Uterus (tissue), 2 donors: Measurements from ENCODE around the gene TIAM1.

ENCODE experiments used
- POLR2A ChIP-seq, 2 donors: fragments of 450-650 bp; IDR thresholded peaks; one replicate each; pipeline ENCODE4 v1.6.1; 2016; ENCODE audit warnings: antibody characterized with exemption in 2 of 2, mild to moderate bottlenecking in 1 of 2, moderate library complexity in 1 of 2
- TF ChIP-seq, protein P1 (sequence below), 4 experiments: fragments of 200-600 bp in 2 of 4; fragments of 450-650 bp in 2 of 4; sonication (generic) in 2 of 4; IDR thresholded peaks; one replicate each; pipeline ENCODE4 v1.5.1; 2016 to 2019; ENCODE audit warnings: antibody characterized with exemption in 4 of 4, mild to moderate bottlenecking in 2 of 4, moderate library complexity in 1 of 4

GRCh38 chr21:31193761-31194160, 150.3 kb downstream of the TIAM1 start:
- TF ChIP-seq, protein P1, sequence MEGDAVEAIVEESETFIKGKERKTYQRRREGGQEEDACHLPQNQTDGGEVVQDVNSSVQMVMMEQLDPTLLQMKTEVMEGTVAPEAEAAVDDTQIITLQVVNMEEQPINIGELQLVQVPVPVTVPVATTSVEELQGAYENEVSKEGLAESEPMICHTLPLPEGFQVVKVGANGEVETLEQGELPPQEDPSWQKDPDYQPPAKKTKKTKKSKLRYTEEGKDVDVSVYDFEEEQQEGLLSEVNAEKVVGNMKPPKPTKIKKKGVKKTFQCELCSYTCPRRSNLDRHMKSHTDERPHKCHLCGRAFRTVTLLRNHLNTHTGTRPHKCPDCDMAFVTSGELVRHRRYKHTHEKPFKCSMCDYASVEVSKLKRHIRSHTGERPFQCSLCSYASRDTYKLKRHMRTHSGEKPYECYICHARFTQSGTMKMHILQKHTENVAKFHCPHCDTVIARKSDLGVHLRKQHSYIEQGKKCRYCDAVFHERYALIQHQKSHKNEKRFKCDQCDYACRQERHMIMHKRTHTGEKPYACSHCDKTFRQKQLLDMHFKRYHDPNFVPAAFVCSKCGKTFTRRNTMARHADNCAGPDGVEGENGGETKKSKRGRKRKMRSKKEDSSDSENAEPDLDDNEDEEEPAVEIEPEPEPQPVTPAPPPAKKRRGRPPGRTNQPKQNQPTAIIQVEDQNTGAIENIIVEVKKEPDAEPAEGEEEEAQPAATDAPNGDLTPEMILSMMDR (IDR thresholded peaks at IDR 0.05) = no peak
- TF ChIP-seq POLR2A (IDR thresholded peaks at IDR 0.05) = no peak
